ENCODE data around the gene CES4A. TPM values are rescaled to one million over a fixed set of nuclear protein-coding genes. Genes with fewer than 3 reads are reported as not detected.

Gene CES4A
- total RNA-seq, 1 experiment from 2014 or later, result 1.9 TPM

GRCh38 chr16:66970775-66971720, 17.3 kb upstream of the CES4A start:
- no peak overlapping the region for H2BK15ac ChIP-seq (ENCODE audit: low read depth, low read length)
- Mint-ChIP-seq H3K27me3 (ENCODE audit: low read depth) (peaks cover 6% of the 10 kb centered on the region; the same call in 1 of the 2 replicates), H3K36me3 (ENCODE audit: insufficient read depth in 1 of 3, low read depth in 3 of 3) (no peaks in the 10 kb centered on the region), H3K27ac (no peak overlapping the region), H3K4me3 (no peak overlapping the region), H3K4me1 (peaks cover 8 to 10% of the 10 kb centered on the region in 2 experiments), H3K9me3 (no peaks in the 10 kb centered on the region; a peak in 1 of 5 replicates)
- H3K56ac ChIP-seq (ENCODE audit: insufficient read length, low read depth, low read length), result no peak overlapping the region
- no peak overlapping the region for H4K91ac ChIP-seq (ENCODE audit: insufficient read length, low read depth, low read length)
- no peaks in the 10 kb centered on the region; the same call in 1 of the 2 replicates for H3K4me1 ChIP-seq (ENCODE audit: insufficient read depth, low read length)
- no peak overlapping the region for H2BK20ac ChIP-seq (ENCODE audit: low read depth, low read length, poor library complexity, severe bottlenecking)
- no peak overlapping the region for H3K4ac ChIP-seq (ENCODE audit: low read depth, low read length)
- no peak overlapping the region for H3K27ac ChIP-seq (ENCODE audit: insufficient read length, low read depth, low read length)
- no peak overlapping the region for H3T11ph ChIP-seq (ENCODE audit: low read length)
- no peak overlapping the region for H4K8ac ChIP-seq (replicated peaks; ENCODE audit: insufficient read length, low read depth, low read length)
- H3K23ac ChIP-seq (ENCODE audit: insufficient read length, low read depth, low read length), result no peak overlapping the region
- no peak overlapping the region for H2BK12ac ChIP-seq (ENCODE audit: insufficient read length, low read depth, low read length)
- no peak for DNase-seq
- H3K4me2 ChIP-seq (ENCODE audit: insufficient read depth, insufficient read length, low read length), result no peak overlapping the region
- no peak overlapping the region for H2AFZ ChIP-seq (ENCODE audit: low read length)
- H3K79me2 ChIP-seq (ENCODE audit: insufficient read depth, low read length), result no peaks in the 10 kb centered on the region
- no peaks in the 10 kb centered on the region for H3K27me3 ChIP-seq (ENCODE audit: insufficient read depth, low read length)
- no peaks in the 10 kb centered on the region for H3K9me3 ChIP-seq (ENCODE audit: control insufficient read depth, low read depth, low read length)
- H4K5ac ChIP-seq (ENCODE audit: insufficient read length, low read depth, low read length), result no peak overlapping the region
- no peak overlapping the region for H2BK5ac ChIP-seq (ENCODE audit: insufficient read length, low read length)
- H3K9ac ChIP-seq (ENCODE audit: extremely low read depth, insufficient read length, low read length), result no peak overlapping the region
- no peak overlapping the region for H2BK120ac ChIP-seq (ENCODE audit: low read depth, low read length, poor library complexity, severe bottlenecking)
- no peaks in the 10 kb centered on the region for H3K79me1 ChIP-seq (ENCODE audit: insufficient read depth, low read depth, low read length, poor library complexity, severe bottlenecking)
- no CpG with 5 or more reads among the region's 10 CpGs for WGBS (ENCODE audit: extremely low coverage, insufficient read length, low lambda C conversion rate)
- TF ChIP-seq CTCF (conservative IDR thresholded peaks at IDR 0.05), result no peak
- no peaks in the 10 kb centered on the region for H4K20me1 ChIP-seq (ENCODE audit: control insufficient read depth, insufficient read depth, insufficient read length)
- H3K18ac ChIP-seq (ENCODE audit: insufficient read length, low read depth, low read length), result no peak overlapping the region
- H3K23me2 ChIP-seq (ENCODE audit: insufficient read length, low read depth, low read length, poor library complexity, severe bottlenecking), result no peaks in the 10 kb centered on the region
- H3K14ac ChIP-seq (ENCODE audit: insufficient read depth, low read length), result no peak overlapping the region
- H2AK5ac ChIP-seq (ENCODE audit: insufficient read length, low read length), result no peak overlapping the region

All from H9 (cell line).